H1 (cell line): ENCODE data around the gene HDAC3.

Experiments
- GTF2F1 ChIP-seq: IDR thresholded peaks from 2 replicates; pipeline ENCODE4 v1.6.1; 2012; ENCODE audit warnings: low read depth, low read length, improper control_type of control experiment, borderline replicate concordance
- POLR2A ChIP-seq, 2 experiments: IDR thresholded peaks; 1 replicate in 1 of 2; 2 replicates in 1 of 2; pipeline ENCODE4 v1.6.1; 2011; ENCODE audit warnings: low read depth in 2 of 2, low read length in 2 of 2, mild to moderate bottlenecking in 2 of 2; ENCODE audit errors: control extremely low read depth in 1 of 2
- POLR2AphosphoS5 ChIP-seq: IDR thresholded peaks from 2 replicates; pipeline ENCODE4 v1.6.1; 2011; ENCODE audit warnings: low read depth, low read length
- RXRA ChIP-seq: IDR thresholded peaks from 2 replicates; pipeline ENCODE4 v1.6.1; 2011; ENCODE audit warnings: low read depth, mild to moderate bottlenecking, low read length, moderate library complexity; ENCODE audit not compliant: insufficient read depth
- ZNF274 ChIP-seq: IDR thresholded peaks from 2 replicates; pipeline ENCODE4 v1.7.0; 2012; ENCODE audit warnings: low read length, borderline replicate concordance; ENCODE audit errors: extremely low read depth
- TF ChIP-seq, protein P1 (sequence below), 3 experiments: IDR thresholded peaks; 1 replicate in 2 of 3; 2 replicates in 1 of 3; pipeline versions ENCODE4 v1.5.1 to v1.6.1; 2011; ENCODE audit warnings: low read length in 3 of 3, mild to moderate bottlenecking in 3 of 3, inconsistent platforms in 2 of 3, low read depth in 1 of 3, moderate library complexity in 1 of 3; ENCODE audit not compliant: insufficient read depth in 1 of 3; ENCODE audit errors: control extremely low read depth in 1 of 3

DNA sequence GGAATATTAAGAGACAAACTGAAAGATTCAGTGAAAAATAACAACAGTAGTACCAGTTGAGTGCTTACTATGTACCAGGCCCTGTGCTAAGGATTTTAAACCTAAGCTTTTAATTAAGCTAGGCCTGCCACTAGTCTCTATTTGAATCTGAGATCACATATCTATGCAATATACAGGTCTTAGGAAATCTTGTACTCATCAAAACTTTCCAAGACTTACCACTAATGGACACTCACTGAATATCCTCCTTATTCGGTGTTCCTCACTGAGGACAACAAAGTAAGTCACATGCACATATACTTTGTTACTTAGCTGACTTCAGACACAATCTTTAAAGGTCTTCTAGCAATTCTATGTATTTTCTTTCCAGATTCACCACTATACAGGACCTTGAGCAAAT, 50.4 kb downstream of the HDAC3 start:
- TF ChIP-seq POLR2A (IDR thresholded peaks at IDR 0.05; ENCODE audit: control extremely low read depth in 1 of 2, low read depth in 2 of 2, low read length in 2 of 2) = no peak
- TF ChIP-seq ZNF274 = no peak
- no peak for TF ChIP-seq GTF2F1
- no peak for TF ChIP-seq POLR2AphosphoS5
- TF ChIP-seq RXRA = no peak
- TF ChIP-seq, protein P1, sequence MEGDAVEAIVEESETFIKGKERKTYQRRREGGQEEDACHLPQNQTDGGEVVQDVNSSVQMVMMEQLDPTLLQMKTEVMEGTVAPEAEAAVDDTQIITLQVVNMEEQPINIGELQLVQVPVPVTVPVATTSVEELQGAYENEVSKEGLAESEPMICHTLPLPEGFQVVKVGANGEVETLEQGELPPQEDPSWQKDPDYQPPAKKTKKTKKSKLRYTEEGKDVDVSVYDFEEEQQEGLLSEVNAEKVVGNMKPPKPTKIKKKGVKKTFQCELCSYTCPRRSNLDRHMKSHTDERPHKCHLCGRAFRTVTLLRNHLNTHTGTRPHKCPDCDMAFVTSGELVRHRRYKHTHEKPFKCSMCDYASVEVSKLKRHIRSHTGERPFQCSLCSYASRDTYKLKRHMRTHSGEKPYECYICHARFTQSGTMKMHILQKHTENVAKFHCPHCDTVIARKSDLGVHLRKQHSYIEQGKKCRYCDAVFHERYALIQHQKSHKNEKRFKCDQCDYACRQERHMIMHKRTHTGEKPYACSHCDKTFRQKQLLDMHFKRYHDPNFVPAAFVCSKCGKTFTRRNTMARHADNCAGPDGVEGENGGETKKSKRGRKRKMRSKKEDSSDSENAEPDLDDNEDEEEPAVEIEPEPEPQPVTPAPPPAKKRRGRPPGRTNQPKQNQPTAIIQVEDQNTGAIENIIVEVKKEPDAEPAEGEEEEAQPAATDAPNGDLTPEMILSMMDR (IDR thresholded peaks at IDR 0.05; ENCODE audit: control extremely low read depth in 1 of 3, insufficient read depth in 1 of 3, low read depth in 1 of 3, low read length in 3 of 3) = no peak
